ENCODE data around the gene LITAF.
A peak's percentile ranks its signal among the peaks of the same experiment; 100 is the strongest.
"Not testable (repeated sequence)": the region's sequence is repeated elsewhere in the genome, so short reads cannot be mapped to it uniquely, and the experiment has no call there.

Gene LITAF

DNA sequence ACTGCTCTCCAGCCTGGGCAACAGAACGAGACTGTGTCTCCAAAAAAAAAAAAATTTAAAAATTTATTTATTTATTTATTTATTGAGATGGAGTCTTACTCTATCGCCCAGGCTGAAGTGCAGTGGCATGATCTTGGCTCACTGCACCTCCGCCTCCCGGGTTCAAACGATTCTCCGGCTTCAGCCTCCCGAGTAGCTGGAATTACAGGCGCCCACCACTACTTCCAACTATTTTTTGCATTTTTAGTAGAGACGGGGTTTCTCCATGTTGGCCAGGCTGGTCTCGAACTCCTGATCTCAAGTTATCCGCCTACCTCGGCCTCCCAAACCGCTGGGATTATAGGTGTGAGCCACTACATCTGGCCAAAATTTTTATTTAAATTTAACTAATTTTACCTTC is 73.4 kb downstream of the LITAF start:
- not testable (repeated sequence) for DNase-seq

DNA sequence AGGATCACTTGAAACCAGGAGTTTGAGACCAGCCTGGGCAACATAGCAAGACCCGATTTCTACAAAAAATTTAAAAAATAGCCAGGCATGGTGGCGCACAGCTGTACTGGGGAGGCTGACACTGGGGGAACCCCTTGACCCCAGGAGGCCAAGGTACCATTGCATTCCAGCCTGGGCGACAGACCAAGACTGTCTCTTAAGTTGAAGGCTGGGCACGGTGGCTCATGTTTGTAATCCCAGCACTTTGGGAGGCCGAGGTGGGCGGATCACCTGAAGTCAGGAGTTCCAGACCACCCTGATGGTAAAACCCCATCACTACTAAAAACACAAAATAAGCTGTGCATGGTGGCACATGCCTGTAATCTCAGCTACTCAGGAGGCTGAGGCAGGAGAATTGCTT is 74.9 kb downstream of the LITAF start:
- DNase-seq, result no peak

DNA sequence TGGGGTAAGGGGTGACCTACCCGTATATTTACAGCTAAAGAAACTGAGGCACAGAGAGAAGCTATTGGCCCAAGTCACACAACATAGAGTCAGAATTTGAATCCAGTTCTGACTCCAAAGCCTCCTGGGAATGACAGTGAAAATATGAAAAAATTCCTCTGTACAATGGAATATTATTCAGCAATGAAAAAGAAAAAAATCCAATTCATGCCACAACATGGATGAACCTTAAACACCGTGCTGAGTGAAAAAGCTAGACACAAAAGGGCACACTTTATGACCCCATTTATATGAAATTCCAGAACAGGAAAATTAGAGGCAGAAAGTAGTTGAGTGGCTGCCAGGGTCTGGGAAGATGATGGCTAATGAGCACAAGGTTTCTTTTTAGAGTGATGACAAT is 75.4 kb downstream of the LITAF start:
- DNase-seq, result no peak

DNA sequence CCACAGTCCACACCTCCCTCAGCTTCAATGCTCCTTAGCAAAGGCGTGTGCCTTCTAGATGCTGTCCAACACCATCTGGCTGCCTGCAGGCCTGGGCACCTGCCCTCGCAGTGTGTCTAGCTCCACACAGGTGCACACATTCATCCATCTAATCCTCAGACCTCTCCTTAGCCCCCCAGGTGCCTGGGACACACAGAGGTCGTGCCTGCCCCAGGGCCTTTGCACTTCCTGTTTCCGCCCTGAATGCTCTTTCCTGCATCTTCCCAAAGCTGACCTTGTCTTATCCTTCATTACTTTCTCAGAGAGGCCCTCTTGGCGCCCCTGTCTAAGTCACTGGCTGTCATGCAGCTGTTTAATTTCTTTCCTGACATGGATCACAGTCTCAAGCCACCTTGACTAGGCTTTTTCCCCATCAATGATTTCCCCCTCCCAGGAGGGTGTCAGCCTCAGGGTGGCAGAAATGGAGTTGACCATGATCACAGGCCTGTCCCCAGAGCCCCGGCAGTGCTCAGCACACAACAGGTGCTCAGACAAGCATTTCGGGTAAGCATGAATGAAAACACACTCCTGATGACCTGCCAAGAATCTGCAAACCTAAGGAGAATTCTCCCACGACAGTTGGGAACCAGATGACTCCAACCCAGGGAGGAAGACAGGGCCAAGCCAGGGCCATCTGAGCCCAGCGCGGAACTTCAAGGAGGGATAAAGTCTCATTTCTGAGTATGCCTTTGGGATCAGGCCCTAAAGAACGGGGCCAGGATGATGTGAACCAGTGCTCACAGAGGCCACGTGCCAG is 76.3 kb downstream of the LITAF start:
- DNase-seq, result no peak

DNA sequence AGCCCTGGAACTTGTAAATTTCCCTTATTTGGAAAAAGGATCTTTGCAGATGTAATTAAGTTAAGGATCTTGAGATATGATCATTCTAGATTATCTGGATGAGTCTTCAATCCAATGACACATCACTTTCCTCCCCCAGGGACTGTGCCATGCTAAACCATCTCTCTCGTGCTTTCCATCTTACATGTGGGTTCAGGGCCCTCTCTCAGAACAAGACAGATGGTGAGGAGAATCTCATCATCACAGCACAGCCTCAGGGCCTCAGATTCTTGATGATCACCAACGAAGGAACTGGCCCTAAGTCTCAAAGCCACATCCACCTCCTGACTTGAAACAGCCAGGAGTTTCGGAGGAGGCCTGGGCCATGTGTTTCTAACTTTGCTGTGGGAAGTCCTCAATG is 78.7 kb downstream of the LITAF start:
- no peak for DNase-seq

DNA sequence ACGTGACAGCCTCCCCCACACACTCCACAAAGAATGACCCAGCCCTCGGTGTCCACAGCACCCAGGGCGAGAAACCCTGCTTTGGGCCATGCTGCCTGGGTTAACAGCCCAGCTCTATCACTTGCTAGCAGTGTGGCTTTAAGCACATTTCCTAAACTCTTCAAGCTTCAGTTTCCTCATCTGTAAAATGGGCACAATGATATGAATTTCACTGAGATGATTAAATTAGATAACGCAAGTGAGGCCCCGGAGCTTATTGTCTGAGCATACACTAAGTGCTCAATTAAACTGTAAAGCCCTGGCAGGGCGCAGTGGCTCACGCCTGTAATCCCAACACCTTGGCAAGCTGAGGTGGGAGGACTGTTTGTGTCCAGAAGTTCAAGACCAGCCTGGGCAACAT is 79.4 kb downstream of the LITAF start:
- DNase-seq, result no peak

DNA sequence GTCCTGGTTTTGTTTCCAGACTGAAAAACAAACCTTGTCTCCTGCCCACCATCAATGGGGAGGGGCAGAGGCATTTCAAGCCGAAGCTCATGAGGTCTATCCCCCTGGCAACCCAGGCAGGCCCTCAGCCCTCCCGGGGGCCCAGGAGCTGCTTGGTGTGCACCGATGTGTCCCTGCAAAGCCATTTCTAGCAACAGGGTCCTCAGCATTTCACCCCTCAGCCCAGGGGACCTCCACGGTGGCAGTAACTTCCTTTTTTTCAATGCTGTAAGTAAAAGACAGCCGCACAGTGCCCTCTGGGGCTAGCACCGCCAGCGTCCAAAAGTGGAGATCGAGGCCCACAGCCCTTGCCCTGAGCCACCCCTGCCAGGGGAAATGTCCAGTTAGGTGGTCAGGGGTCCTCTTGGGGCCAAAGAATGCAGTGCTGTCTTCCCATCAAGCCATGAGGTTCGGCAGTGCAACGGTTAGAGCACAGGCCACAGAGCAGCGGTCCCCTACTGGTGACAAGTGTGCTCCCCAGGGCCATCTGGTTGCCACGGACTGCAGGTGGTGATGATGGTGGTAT is 79.9 kb downstream of the LITAF start:
- DNase-seq, result no peak

DNA sequence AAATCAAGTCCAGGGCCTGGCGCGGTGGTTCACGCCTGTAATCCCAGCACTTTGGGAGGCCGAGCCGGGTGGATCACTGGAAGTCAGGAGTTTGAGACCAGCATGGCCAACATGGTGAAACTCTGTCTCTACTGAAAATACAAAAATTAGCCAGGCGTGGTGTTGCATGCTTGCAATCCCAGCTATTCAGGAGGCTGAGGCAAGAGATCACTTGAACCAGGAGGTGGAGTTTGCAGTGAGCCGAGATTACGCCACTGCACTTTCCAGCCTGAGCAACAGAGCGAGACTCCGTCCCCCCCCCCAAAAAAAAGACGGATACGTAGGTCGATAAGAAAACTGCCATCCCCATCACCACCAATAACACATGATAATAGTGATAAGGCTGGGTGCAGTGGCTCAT is 82.5 kb downstream of the LITAF start:
- not testable (repeated sequence) for DNase-seq

DNA sequence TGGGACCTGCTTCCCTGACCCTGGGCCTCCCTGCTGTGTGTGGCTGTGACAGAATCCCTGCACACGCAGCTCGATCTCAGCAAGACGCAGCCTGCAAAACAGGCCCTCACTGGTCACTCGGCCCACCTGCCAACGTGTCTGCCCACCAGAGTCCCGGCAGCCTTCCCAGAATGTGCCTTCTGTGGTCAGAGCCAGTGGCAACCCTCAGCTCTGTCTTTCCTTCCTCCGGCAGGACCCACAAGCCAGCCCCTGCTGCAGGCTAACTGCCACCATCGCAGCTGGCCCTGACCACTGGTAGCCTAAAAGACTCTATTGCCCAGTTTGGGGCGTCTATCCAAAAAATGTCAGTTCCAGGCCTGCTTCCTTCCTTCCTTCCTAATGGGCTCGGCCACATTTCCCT is 83.2 kb downstream of the LITAF start:
- no peak for DNase-seq

DNA sequence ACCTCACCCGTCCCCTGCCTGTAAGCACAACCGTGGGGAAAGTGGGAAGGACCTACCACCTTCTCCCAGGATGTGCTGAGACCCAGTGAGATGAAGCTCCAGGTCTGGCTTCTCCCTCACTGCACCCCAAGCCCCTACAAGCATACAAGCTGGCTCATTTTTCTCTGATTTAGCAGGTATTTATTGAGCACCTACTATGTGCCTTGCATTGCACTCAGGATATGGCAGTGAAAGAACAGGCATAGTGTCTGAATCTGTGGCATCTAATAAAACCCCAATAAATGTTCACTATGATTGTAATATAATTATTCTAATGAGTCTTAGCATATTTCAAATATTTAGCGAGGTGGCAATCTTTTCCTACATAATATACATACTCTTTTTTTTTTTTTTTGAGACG is 84.5 kb downstream of the LITAF start:
- DNase-seq, result no peak

DNA sequence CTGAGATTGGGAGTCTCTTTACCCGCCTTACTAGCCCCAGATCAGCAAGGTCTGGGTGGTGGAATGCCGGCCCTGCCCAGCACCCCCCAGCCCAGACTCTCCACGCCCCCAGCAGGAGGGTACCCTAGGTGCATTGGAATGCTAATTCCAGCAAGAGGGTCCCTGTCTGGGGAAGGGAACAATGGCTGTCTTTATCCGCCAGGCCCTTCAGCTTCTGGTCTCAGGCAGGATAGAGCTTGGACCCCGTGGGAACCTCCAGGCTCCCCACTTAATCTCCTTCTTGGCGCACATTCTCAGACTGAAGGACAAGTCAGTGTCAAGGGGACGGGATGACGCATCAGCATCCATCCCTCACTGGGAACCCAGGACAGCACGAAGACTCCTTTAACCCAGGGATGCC is 85.1 kb downstream of the LITAF start:
- DNase-seq, result no peak

DNA sequence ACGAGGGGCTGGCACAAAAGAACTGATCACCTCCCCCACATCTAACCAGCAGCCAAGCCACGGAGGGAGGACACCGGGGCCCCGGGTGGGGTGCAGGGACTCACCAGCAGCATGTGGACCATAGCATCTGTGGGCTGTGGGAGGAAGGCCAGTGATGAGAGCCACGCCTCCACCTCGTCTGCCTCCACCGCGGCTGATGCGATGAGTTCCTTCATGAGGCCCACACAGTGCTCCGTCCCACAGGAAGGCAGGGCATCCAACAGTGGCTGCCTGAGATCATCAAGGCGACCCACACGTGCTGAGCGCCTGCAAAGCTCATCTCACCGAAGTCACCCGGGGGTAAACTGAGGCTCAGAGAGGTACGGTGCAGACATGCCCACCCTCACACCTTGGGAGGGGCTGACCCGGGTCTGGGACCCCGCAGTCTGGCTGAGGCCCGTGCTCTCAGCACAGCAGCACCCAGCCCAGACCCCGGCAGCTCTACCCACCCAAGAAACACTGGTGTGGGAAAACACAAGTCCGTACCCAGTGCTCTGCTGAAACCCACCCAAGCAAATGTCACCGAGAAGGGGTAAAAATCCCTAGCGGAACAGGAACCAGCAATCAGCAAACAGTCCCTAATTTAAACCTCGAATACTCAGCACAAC is 85.9 kb downstream of the LITAF start:
- DNase-seq, result no peak

DNA sequence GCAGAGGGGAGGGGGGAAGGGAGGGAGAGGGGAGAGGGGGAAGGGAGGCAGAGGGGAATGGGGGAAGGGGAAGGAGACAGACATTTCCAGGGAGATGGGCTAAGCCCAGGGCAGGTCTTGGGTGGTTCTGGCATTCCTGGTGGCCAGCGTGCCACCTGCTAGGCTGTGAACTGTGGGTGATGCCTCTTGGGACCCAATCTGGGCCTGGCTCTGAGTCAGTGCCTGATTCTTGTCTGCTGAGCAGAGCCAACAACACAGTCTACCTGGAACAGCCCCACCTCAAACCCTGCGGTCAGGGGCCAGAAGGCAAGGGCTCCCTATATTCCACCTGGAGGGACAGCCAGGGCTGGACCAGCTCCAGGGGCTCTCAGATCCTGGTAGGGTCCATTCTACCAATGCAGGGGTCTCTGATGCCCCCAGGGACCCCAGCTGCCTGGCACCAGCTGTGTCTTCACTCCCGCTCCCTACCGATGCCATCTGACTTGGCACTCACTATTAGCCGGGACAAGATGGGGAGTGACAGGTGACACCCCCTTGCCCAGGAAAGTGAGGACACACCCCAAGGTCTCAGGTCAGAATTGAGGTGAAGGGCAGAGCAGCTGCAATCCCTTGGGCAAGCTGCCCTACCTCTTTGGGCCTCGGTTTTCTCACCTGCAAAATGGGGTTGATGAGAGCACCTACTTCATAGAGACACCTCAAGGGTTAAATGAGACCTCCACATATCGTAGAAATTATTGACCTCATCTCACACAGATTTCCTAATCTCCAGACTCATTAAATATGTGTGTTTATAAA is 87.2 kb downstream of the LITAF start:
- DNase-seq, result no peak

DNA sequence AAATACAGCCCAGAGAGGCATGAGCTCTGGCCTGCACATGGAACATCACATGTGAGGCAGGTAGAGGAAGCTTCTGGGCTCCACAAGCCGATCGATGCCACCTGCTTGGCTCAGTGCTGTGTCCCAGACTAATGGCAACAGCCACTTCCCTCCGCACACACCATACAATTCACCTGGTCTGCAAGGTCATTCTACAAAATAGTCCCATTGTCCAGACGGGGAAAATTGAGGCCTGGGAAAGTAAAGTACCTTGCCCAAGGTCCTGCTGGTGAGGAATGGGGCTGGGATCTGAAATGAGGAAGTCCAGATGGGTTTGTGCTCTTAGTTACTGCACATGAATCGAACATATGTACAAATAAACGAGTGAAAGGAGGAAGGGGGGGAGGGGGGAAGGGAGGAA is 88.0 kb downstream of the LITAF start:
- DNase-seq, result no peak

DNA sequence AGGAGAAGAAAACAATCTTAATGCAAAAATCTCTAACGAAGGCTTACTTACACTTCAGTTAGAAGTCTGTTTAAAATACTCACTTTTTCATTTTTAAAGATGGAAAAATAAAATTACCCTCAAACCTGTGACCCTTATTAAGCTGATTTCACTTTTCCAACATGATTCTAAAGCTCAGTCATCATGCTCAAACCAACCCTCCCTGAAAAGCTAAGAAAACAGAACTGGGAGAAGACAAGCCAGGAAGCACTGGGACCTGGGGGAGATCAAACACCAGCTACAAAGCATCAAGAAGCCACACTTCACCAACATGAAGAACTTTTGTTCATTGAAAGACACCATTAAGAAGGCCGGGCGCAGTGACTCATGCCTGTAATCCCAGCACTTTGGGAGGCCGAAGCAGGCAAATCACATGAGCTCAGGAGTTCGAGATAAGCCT is 88.8 kb downstream of the LITAF start:
- DNase-seq, result peak; percentile 34
